Measurements from ENCODE around the gene STK39. TPM values are rescaled to one million over a fixed set of nuclear protein-coding genes. Genes with fewer than 3 reads are reported as not detected.
A peak's percentile ranks its signal among the peaks of the same experiment; 100 is the strongest.

The STK39 gene
- total and polyA plus RNA-seq, 9 of the 15 experiments (the other 6 are each of a cell fraction or from before 2014, with no cell fraction given), result 0.19 to 0.76 (median 0.51) TPM

GRCh38 chr2:167962436-167963226 is 284.8 kb downstream of the STK39 start (continued):
- TF ChIP-seq ETV6 (IDR thresholded peaks at IDR 0.05; ENCODE audit: borderline replicate concordance in 1 of 2, low read depth in 2 of 2, low read length in 1 of 2), result no peak
- no peak for TF ChIP-seq ETV6 (CRISPR knock-in tag; IDR thresholded peaks at IDR 0.05; ENCODE audit: borderline replicate concordance)
- TF ChIP-seq CBFB (CRISPR knock-in tag; IDR thresholded peaks at IDR 0.05), result no peak
- no peak for TF ChIP-seq ZNF57 (CRISPR knock-in tag; IDR thresholded peaks at IDR 0.05)
- no peak for TF ChIP-seq E2F1 (CRISPR knock-in tag; IDR thresholded peaks at IDR 0.05)
- no peak for TF ChIP-seq GABPB1 (CRISPR knock-in tag; IDR thresholded peaks at IDR 0.05)
- TF ChIP-seq BRD4 (IDR thresholded peaks at IDR 0.05), result 0 out of 2 replicates have a peak, but pooled peaks have one; percentile 44
- TF ChIP-seq BMI1 (IDR thresholded peaks at IDR 0.05; ENCODE audit: low read length), result no peak
- TF ChIP-seq TRIM24 (IDR thresholded peaks at IDR 0.05), result no peak
- TF ChIP-seq TSHZ1 (CRISPR knock-in tag; IDR thresholded peaks at IDR 0.05), result no peak
- TF ChIP-seq CXXC5 (CRISPR knock-in tag; IDR thresholded peaks at IDR 0.05), result no peak
- TF ChIP-seq CREM (IDR thresholded peaks at IDR 0.05; ENCODE audit: low read depth), result no peak
- TF ChIP-seq ZNF395 (CRISPR knock-in tag; IDR thresholded peaks at IDR 0.05), result peak; percentile 82; the same call in 1 of the 2 replicates
- no peak for TF ChIP-seq FOXJ2 (tag; IDR thresholded peaks at IDR 0.05)
- peak; percentile 46; the same call in 1 of the 2 replicates for TF ChIP-seq ZBTB12 (CRISPR knock-in tag; IDR thresholded peaks at IDR 0.05)
- TF ChIP-seq TCF15 (CRISPR knock-in tag; IDR thresholded peaks at IDR 0.05), result no peak
- no peak for TF ChIP-seq NBN (IDR thresholded peaks at IDR 0.05; ENCODE audit: low read depth)
- no peak for TF ChIP-seq DLX4 (CRISPR knock-in tag; IDR thresholded peaks at IDR 0.05)

Data from K562 (cell line).